GM12891 (cell line): ENCODE data around the gene INPP1.

Source experiments
- DNase-seq: peaks from one replicate; pipeline ENCODE4 v3.0.0; 2011; ENCODE audit warnings: low spot score; ENCODE audit not compliant: insufficient read length
- FAIRE-seq: peaks from 2 replicates; lab custom pipeline; 2011; peaks lifted over from hg19 to GRCh38; lab: Jason Lieb, UNC
- PAX5 ChIP-seq: IDR thresholded peaks from 2 replicates; pipeline ENCODE4 v1.6.1; 2011; ENCODE audit warnings: low read length, moderate library complexity, mild to moderate bottlenecking; ENCODE audit not compliant: insufficient read depth, severe bottlenecking
- POLR2A ChIP-seq: IDR thresholded peaks from 2 replicates; pipeline ENCODE4 v1.6.1; 2011; ENCODE audit warnings: low read depth, low read length, control low read depth
- POLR2AphosphoS5 ChIP-seq: IDR thresholded peaks from 2 replicates; pipeline ENCODE4 v1.6.1; 2011; ENCODE audit warnings: low read depth, low read length, control low read depth
- POU2F2 ChIP-seq: IDR thresholded peaks from 2 replicates; pipeline ENCODE4 v1.6.1; 2011; ENCODE audit warnings: low read depth, mild to moderate bottlenecking, control low read depth, low read length, moderate library complexity
- SPI1 ChIP-seq: IDR thresholded peaks from 2 replicates; pipeline ENCODE4 v1.6.1; 2011; ENCODE audit warnings: low read depth, low read length, control low read depth
- TAF1 ChIP-seq: IDR thresholded peaks from 2 replicates; pipeline ENCODE4 v1.6.1; 2011; ENCODE audit warnings: low read depth, low read length, control low read depth

The INPP1 gene

GRCh38 chr2:190318514-190318913 lies 24.9 kb upstream of the INPP1 start:
- FAIRE-seq = no peak
- no peak for DNase-seq

GRCh38 chr2:190318931-190319554 lies 24.3 kb upstream of the INPP1 start:
- TF ChIP-seq POLR2AphosphoS5 (no peak), POLR2A (no peak), PAX5 (no peak), POU2F2 (no peak), SPI1 (no peak), TAF1 (no peak)
- DNase-seq (peak; percentile 2), FAIRE-seq (no peak)

More at GRCh38 chr2:190318514-190318913, 24.9 kb upstream of the INPP1 start:
- TF ChIP-seq POLR2AphosphoS5 = no peak

GRCh38 chr2:190319555-190320498 lies 23.6 kb upstream of the INPP1 start, which contains the start of gene HIBCH:
TSS of gene HIBCH (minus strand) at chr2:190319826. CDS start at chr2:190319750, 76 bp downstream.
- TF ChIP-seq PAX5 (peak; percentile 22), POLR2A (peak; percentile 82), POU2F2 (peak; percentile 59; the same call in 1 of the 2 replicates), SPI1 (0 out of 2 replicates have a peak, but pooled peaks have one; percentile 18), TAF1 (no peak; the same call in 1 of the 2 replicates), POLR2AphosphoS5 (peak; percentile 78)
- FAIRE-seq (peak; percentile 99), DNase-seq (peak; percentile 53)

- DNase-seq (no peak), FAIRE-seq (no peak)
- no peak for TF ChIP-seq POLR2A
- TF ChIP-seq POU2F2 = no peak
- TF ChIP-seq SPI1 = no peak
- TF ChIP-seq POLR2AphosphoS5 = no peak
- TF ChIP-seq TAF1 = no peak
- no peak for TF ChIP-seq PAX5
Observed at GRCh38 chr2:190320696-190321095, 22.7 kb upstream of the INPP1 start.

- no peak for FAIRE-seq
- TF ChIP-seq POLR2AphosphoS5 (no peak), TAF1 (no peak), POLR2A (no peak), PAX5 (no peak), SPI1 (no peak), POU2F2 (no peak)
- DNase-seq = no peak
Observed at GRCh38 chr2:190323406-190323805, 20.0 kb upstream of the INPP1 start.

GRCh38 chr2:190325588-190325987 lies 17.8 kb upstream of the INPP1 start:
- TF ChIP-seq POLR2A = no peak
- TF ChIP-seq POU2F2 = no peak
- no peak for TF ChIP-seq POLR2AphosphoS5
- no peak for TF ChIP-seq SPI1
- no peak for TF ChIP-seq PAX5
- no peak for TF ChIP-seq TAF1

GRCh38 chr2:190327867-190328572 lies 15.4 kb upstream of the INPP1 start:
- TF ChIP-seq POU2F2 = no peak
- no peak for TF ChIP-seq TAF1
- no peak for TF ChIP-seq POLR2A
- no peak for TF ChIP-seq POLR2AphosphoS5
- TF ChIP-seq SPI1 = no peak
- no peak for TF ChIP-seq PAX5
- no peak for DNase-seq
- no peak for FAIRE-seq

More at GRCh38 chr2:190325588-190325987, 17.8 kb upstream of the INPP1 start:
- no peak for FAIRE-seq
- DNase-seq = no peak

- no peak for TF ChIP-seq POLR2A
- TF ChIP-seq SPI1 = no peak
- no peak for TF ChIP-seq POLR2AphosphoS5
- no peak for TF ChIP-seq PAX5
- TF ChIP-seq TAF1 = no peak
- TF ChIP-seq POU2F2 = no peak
- FAIRE-seq (no peak), DNase-seq (no peak)
Observed at GRCh38 chr2:190328573-190329147, 14.7 kb upstream of the INPP1 start.

- DNase-seq = no peak
- TF ChIP-seq POU2F2 (no peak), SPI1 (no peak), TAF1 (no peak), POLR2AphosphoS5 (no peak), POLR2A (no peak)
- FAIRE-seq = no peak
Observed at GRCh38 chr2:190333395-190333794, 10.0 kb upstream of the INPP1 start.
